HEK293 (cell line): ENCODE data around the gene PIK3C2G.

Experiments used
- CTCF ChIA-PET: fragments of 350-600 bp; formaldehyde crosslinking; extraction: SDS; loops from one replicate; lab custom pipeline; 2021; ENCODE audit warnings: antibody characterized with exemption; lab: Yijun Ruan, JAX
- POLR2A ChIA-PET: fragments of 300-600 bp; formaldehyde crosslinking; extraction: SDS; loops from one replicate; lab custom pipeline; 2020; ENCODE audit warnings: antibody characterized with exemption, inconsistent platforms; lab: Yijun Ruan, JAX
- H3K27ac ChIP-seq: fragments of 200-500 bp; sonication (Bioruptor generic); 2 replicates; pipeline ENCODE4 v1.5.1; 2014; ENCODE audit warnings: low read depth, low read length, control low read depth, inconsistent platforms; ENCODE audit errors: extremely low read depth
- H3K36me3 ChIP-seq, 2 experiments: fragments of 200-500 bp in 1 of 2; sonication (Bioruptor generic) in 1 of 2; 1 replicate in 1 of 2; 2 replicates in 1 of 2; pipeline ENCODE4 v1.5.1; 2014 to 2017; ENCODE audit warnings: inconsistent platforms in 2 of 2, low read length in 2 of 2; ENCODE audit not compliant: control insufficient read depth in 2 of 2, insufficient read depth in 1 of 2
- H3K4me1 ChIP-seq: fragments of 200-500 bp; sonication (Bioruptor generic); 2 replicates; pipeline ENCODE4 v1.5.1; 2014; ENCODE audit warnings: mild to moderate bottlenecking, low read length, inconsistent platforms; ENCODE audit not compliant: control insufficient read depth, insufficient read depth
- H3K4me3 ChIP-seq: 2 replicates; pipeline ENCODE4 v1.5.1; 2011; ENCODE audit warnings: low read depth, mild to moderate bottlenecking, control low read depth, low read length, moderate library complexity
- H3K9me3 ChIP-seq: fragments of 200-500 bp; sonication (Bioruptor generic); 2 replicates; pipeline ENCODE4 v1.5.1; 2014; ENCODE audit warnings: low read depth, low read length, inconsistent platforms; ENCODE audit not compliant: control insufficient read depth, insufficient read depth
- ATF2 ChIP-seq: fragments of 450-650 bp; formaldehyde crosslinking; IDR thresholded peaks from 2 replicates; pipeline ENCODE4 v1.5.1; 2016; ENCODE audit warnings: missing biosample characterization, missing genetic modification characterization, low read depth
- GLI2 ChIP-seq: fragments of 450-650 bp; formaldehyde crosslinking; IDR thresholded peaks from 2 replicates; pipeline ENCODE4; 2017; ENCODE audit warnings: missing biosample characterization, missing genetic modification characterization, low read depth, borderline replicate concordance
- GLI4 ChIP-seq: fragments of 450-650 bp; formaldehyde crosslinking; IDR thresholded peaks from 2 replicates; pipeline ENCODE4 v1.5.1; 2016; ENCODE audit warnings: missing biosample characterization, missing genetic modification characterization
- IKZF3 ChIP-seq: fragments of 450-650 bp; IDR thresholded peaks from 2 replicates; pipeline ENCODE4 v1.5.0; 2018; ENCODE audit warnings: missing biosample characterization, mild to moderate bottlenecking, missing genetic modification characterization, moderate library complexity
- KLF17 ChIP-seq: fragments of 450-650 bp; formaldehyde crosslinking; IDR thresholded peaks from 2 replicates; pipeline ENCODE4 v1.5.1; 2016; ENCODE audit warnings: missing biosample characterization, missing genetic modification characterization
- TSHZ1 ChIP-seq: fragments of 450-650 bp; formaldehyde crosslinking; IDR thresholded peaks from 2 replicates; pipeline ENCODE4 v1.5.1; 2016; ENCODE audit warnings: missing biosample characterization, missing genetic modification characterization, borderline replicate concordance
- YY2 ChIP-seq: fragments of 450-650 bp; formaldehyde crosslinking; IDR thresholded peaks from 2 replicates; pipeline ENCODE4 v1.5.1; 2016; ENCODE audit warnings: missing biosample characterization, missing genetic modification characterization
- ZBTB21 ChIP-seq: fragments of 450-650 bp; formaldehyde crosslinking; IDR thresholded peaks from 2 replicates; pipeline ENCODE4 v1.5.1; 2017; ENCODE audit warnings: missing biosample characterization, missing genetic modification characterization
- ZBTB48 ChIP-seq: fragments of 450-650 bp; formaldehyde crosslinking; IDR thresholded peaks from 2 replicates; pipeline ENCODE4 v1.5.1; 2016; ENCODE audit warnings: missing biosample characterization, missing genetic modification characterization
- ZNF214 ChIP-seq: fragments of 450-650 bp; formaldehyde crosslinking; IDR thresholded peaks from 2 replicates; pipeline ENCODE4 v1.5.1; 2017; ENCODE audit warnings: missing biosample characterization, mild to moderate bottlenecking, missing genetic modification characterization, borderline replicate concordance
- ZNF221 ChIP-seq: fragments of 450-650 bp; formaldehyde crosslinking; IDR thresholded peaks from 2 replicates; pipeline ENCODE4 v1.5.1; 2017; ENCODE audit warnings: missing biosample characterization, missing genetic modification characterization, borderline replicate concordance
- ZNF324 ChIP-seq: fragments of 450-650 bp; formaldehyde crosslinking; IDR thresholded peaks from 2 replicates; pipeline ENCODE4 v1.5.1; 2016; ENCODE audit warnings: missing biosample characterization, missing genetic modification characterization
- ZNF501 ChIP-seq: fragments of 450-650 bp; formaldehyde crosslinking; IDR thresholded peaks from 2 replicates; pipeline ENCODE4 v1.5.1; 2016; ENCODE audit warnings: missing biosample characterization, missing genetic modification characterization
- ZNF510 ChIP-seq: fragments of 450-650 bp; formaldehyde crosslinking; IDR thresholded peaks from 2 replicates; pipeline ENCODE4 v1.5.1; 2018; ENCODE audit warnings: mild to moderate bottlenecking, missing genetic modification characterization, missing biosample characterization; ENCODE audit not compliant: insufficient replicate concordance
- ZNF549 ChIP-seq: fragments of 450-650 bp; IDR thresholded peaks from 2 replicates; pipeline ENCODE4 v1.5.1; 2018; ENCODE audit warnings: missing biosample characterization, missing genetic modification characterization, mild to moderate bottlenecking, inconsistent platforms, moderate library complexity
- ZNF677 ChIP-seq: fragments of 450-650 bp; IDR thresholded peaks from 2 replicates; pipeline ENCODE4 v1.5.0; 2018; ENCODE audit warnings: missing biosample characterization, mild to moderate bottlenecking, missing genetic modification characterization, moderate library complexity
- ZNF76 ChIP-seq: fragments of 450-650 bp; formaldehyde crosslinking; IDR thresholded peaks from 2 replicates; pipeline ENCODE4; 2016; ENCODE audit warnings: low read depth, missing biosample characterization, missing genetic modification characterization, borderline replicate concordance
- TF ChIP-seq, protein P1 (sequence below): fragments of 450-650 bp; formaldehyde crosslinking; IDR thresholded peaks from 2 replicates; pipeline ENCODE4 v1.5.1; 2017; ENCODE audit warnings: missing biosample characterization, missing genetic modification characterization

Gene PIK3C2G

GRCh38 chr12:18281941-18282340 is 20.6 kb downstream of the PIK3C2G start:
- CTCF ChIA-PET: interaction anchor here (0.7 kb wide), 1 partner anchor 196 kb away, joined by 3 read pairs; no protein-coding TSS in a partner anchor

More at GRCh38 chr12:18281941-18282340, 20.6 kb downstream of the PIK3C2G start:
- POLR2A ChIA-PET: no interaction called here
- Histone ChIP-seq H3K4me3 (no peak overlapping the region), H3K4me1 (no peaks in the 10 kb centered on the region), H3K9me3 (no peaks in the 10 kb centered on the region), H3K27ac (no peak overlapping the region), H3K36me3 (no peaks in the 10 kb centered on the region)
- no peak for TF ChIP-seq ZNF501 (tag by site-specific recombination)
- no peak for TF ChIP-seq ZNF214 (tag by site-specific recombination)
- TF ChIP-seq ZBTB21 (tag by site-specific recombination): no peak
- no peak for TF ChIP-seq ZNF677 (tag by site-specific recombination)
- no peak for TF ChIP-seq GLI4 (tag by site-specific recombination)
- TF ChIP-seq, protein P1, sequence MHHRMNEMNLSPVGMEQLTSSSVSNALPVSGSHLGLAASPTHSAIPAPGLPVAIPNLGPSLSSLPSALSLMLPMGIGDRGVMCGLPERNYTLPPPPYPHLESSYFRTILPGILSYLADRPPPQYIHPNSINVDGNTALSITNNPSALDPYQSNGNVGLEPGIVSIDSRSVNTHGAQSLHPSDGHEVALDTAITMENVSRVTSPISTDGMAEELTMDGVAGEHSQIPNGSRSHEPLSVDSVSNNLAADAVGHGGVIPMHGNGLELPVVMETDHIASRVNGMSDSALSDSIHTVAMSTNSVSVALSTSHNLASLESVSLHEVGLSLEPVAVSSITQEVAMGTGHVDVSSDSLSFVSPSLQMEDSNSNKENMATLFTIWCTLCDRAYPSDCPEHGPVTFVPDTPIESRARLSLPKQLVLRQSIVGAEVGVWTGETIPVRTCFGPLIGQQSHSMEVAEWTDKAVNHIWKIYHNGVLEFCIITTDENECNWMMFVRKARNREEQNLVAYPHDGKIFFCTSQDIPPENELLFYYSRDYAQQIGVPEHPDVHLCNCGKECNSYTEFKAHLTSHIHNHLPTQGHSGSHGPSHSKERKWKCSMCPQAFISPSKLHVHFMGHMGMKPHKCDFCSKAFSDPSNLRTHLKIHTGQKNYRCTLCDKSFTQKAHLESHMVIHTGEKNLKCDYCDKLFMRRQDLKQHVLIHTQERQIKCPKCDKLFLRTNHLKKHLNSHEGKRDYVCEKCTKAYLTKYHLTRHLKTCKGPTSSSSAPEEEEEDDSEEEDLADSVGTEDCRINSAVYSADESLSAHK (tag by site-specific recombination): no peak
- TF ChIP-seq ZBTB48 (tag by site-specific recombination): no peak
- TF ChIP-seq ZNF324 (tag by site-specific recombination): no peak
- TF ChIP-seq ZNF510 (tag by site-specific recombination): no peak
- TF ChIP-seq ATF2 (tag by site-specific recombination): no peak
- no peak for TF ChIP-seq GLI2 (tag by site-specific recombination)
- TF ChIP-seq ZNF76 (tag by site-specific recombination): no peak
- no peak for TF ChIP-seq KLF17 (tag by site-specific recombination)
- TF ChIP-seq YY2: no peak
- TF ChIP-seq TSHZ1 (tag by site-specific recombination): no peak
- TF ChIP-seq ZNF549 (tag by site-specific recombination): no peak
- TF ChIP-seq IKZF3 (tag by site-specific recombination): no peak
- TF ChIP-seq ZNF221 (tag by site-specific recombination): no peak
